ENCODE measurements around the gene WDR72.

DNA sequence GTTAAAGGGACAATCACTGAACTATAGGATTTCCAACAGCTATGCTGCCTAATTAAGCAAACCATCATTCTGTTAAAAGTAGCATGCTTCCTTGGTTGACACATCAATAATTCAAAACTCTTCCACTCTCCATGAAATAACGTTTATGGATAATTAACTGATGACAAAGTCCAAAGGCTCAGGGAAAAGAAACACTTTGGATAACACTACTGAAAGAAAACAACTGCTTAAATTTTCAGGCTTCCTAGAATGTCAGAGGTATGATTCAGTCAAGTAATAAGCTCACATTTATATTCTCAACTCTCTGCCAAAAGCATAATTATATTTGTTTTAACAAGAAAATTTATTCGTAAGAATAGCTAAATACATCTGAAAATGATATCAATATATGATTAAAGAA is 49.6 kb downstream of the WDR72 start:
- no peak for TF ChIP-seq POLR2A (IDR thresholded peaks at IDR 0.05; ENCODE audit: low read length)
- no peak for TF ChIP-seq GATA1 (IDR thresholded peaks at IDR 0.05; ENCODE audit: low read depth, low read length)

Measured in erythroblast (primary cell).